ENCODE results near the gene FLNA. TPM values are rescaled to one million over a fixed set of nuclear protein-coding genes. Genes with fewer than 3 reads are reported as not detected.
"Not testable (repeated sequence)": the region's sequence is repeated elsewhere in the genome, so short reads cannot be mapped to it uniquely, and the experiment has no call there.

Gene FLNA
- total RNA-seq, 2 experiments from 2014 or later: 1,044 to 1,051 TPM

DNA sequence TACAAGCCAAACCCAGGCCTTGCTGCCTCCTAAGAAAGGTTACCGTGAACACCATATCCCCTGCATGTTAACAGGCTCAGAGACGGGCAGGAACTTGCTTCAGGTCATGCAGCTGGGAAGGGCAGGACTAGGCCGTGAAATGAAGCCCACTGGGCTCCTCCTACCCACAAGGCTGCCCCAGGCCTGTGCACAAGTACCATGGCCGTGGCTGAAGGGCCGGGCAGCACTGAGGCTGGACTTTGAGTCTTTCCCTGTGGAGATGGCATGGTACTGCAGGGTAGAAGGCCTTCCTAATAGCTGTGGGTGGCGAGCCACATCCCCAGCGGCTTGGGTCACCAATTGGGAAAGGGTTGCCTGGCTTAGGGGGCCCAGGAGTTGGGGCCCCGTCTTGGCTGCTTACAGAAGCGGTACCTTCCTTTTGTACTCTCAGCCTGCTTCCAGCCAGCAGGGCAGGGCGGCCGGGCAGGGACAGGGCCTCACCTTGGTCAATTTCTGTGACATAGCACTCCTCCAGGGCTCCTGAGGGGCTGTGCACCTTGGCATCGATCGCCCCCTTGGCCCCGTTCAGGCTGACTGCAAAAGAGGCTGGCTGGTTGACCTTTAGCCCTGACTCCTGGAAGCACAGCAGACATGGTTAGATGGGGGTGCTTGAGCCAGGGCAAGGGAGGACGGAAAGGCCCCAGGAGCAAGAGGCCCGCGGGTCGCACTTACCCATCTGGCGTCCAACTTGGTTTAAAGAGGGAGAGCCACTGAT, 23.8 kb downstream of the FLNA start:
- CTCF ChIA-PET: no interaction called here
- POLR2A ChIA-PET: no interaction called here

DNA sequence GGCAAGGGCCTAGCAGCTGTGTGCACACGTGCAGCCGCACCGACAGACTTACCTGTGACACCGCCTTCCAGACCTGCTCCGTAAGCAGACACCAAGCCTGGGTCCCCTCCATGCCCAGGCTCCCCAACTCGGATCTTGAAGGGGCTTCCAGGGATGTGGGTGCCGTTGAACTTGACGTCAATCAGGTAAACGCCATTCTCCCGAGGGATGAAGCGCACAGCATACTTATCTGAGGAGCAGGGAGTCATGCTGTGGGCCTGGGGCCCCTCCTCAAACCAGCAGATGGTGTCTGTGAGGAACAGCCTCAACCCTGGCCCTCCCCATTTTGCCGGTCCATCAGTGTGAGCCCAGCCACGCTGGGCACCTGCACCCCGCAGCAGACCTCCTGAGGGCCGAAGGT, 24.5 kb downstream of the FLNA start:
- ChIA-PET CTCF (no interaction called here), POLR2A (interaction anchor here (0.9 kb wide), 1 partner anchor 21 kb away, joined by 3 read pairs; no protein-coding TSS in a partner anchor)

DNA sequence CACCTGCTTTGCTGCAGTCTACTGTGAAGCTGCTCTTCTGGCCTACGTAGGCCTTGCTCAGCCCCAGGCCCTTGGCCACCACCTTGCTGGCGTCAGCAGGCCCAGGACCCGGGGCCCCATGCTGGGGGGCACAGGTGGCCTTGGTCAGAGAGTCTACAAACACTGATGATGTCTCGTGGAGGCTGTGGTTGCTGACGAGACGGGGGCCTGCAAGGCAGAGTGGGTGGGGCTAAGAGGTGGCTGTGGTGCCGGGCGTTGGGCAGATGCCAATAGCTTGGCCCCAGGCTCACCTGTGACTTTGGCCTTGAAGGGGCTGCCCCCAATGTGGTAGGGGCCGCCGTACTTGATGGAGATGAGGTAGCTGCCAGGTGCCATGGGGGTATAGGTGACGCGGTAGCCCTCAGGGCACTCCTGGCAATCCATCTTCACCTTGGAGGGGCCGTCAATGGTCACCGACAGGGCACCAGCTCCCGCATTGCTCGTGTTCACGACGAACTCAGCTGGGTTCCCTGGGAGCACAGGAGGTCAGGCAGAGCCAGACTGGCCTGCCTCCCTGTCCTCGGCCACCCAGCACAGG, 25.0 kb downstream of the FLNA start:
- POLR2A ChIA-PET: interaction anchor here (0.9 to 1.0 kb wide), 2 partner anchors 12 to 22 kb away, joined by 3 read pairs; no protein-coding TSS in a partner anchor

DNA sequence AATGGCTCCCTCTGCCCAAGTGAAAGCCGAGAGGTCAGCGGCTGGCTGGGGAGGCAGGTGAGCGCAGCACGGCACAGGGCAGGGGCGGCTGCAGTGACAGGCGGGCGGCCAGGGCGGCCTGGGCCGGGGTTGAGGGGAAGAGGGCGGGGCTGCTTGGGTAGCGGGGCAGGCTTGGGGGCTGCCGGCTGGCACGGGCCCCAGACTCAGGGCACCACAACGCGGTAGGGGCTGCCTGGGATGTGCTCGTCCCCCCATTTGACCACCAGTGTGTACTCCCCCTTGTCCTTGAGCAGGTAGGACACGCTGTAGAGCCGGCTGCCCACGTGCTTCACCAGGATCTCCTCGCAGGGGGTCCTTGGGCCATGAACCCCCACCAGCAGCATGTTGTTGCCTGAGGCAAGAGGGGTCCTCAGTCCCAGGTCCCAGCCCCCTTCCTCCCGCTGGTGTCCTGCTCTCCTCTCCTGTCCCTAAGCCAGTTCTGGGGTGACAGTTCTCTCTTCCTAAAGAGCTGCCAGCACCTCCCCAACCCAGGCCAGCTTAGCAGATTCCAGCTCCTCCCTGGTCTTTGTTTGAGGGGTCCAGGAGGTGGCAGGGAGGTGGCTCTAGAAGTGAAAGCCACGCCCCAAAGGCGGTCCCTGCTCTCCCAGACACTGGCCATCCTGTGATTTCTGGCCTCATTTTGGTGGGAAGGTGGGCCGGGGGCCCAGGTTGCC, 25.6 kb downstream of the FLNA start:
- POLR2A ChIA-PET: interaction anchor here (0.9 to 1.0 kb wide), 2 partner anchors 13 to 22 kb away, joined by 3 read pairs; no protein-coding TSS in a partner anchor
- CTCF ChIA-PET: no interaction called here

More for the DNA sequence above, 25.0 kb downstream of the FLNA start:
- CTCF ChIA-PET: no interaction called here

DNA sequence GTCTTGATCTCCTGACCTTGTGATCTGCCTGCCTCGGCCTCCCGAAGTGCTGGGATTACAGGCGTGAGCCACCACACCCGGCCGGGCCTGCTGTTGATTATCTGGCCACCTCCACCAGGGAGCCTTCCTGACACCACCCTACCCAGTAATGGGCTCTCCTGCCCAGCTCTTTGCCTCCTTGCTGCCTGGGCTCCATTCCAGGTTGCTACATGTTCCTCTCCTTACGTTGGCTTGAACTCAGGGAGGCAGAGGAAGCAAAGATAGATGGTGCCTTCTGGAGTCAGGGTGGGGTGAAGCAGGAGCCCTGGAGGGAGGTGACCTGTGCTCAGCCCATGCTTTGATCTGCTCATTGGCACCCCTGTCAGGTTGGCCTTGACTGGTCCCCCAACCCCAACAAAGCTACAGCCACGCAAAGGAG, 26.3 kb downstream of the FLNA start:
- ChIA-PET POLR2A (interaction anchor here (0.7 kb wide), 1 partner anchor 34 kb away, joined by 4 read pairs; no protein-coding TSS in a partner anchor), CTCF (no interaction called here)

DNA sequence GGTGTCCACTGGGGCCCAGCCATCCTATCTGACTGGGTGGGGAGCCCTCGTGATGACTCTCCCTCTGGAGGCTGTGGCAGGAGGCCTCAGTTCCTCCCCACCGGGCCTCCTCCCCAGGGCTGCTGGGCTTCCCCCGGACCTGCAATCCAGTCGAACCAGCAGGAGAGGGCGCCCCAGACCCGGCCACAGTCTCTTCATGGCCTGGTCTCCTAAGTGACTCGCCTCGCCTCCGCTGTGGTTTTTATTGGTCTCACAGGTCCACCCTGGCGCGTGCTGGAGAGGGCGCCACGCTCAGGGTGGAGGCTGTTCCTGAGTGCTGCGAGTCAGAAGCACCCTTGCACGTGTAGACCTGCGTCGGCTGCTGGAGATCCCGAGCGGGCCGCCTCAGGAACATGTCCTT, 30.8 kb downstream of the FLNA start:
- CTCF ChIA-PET, POLR2A ChIA-PET: not testable (repeated sequence)

DNA sequence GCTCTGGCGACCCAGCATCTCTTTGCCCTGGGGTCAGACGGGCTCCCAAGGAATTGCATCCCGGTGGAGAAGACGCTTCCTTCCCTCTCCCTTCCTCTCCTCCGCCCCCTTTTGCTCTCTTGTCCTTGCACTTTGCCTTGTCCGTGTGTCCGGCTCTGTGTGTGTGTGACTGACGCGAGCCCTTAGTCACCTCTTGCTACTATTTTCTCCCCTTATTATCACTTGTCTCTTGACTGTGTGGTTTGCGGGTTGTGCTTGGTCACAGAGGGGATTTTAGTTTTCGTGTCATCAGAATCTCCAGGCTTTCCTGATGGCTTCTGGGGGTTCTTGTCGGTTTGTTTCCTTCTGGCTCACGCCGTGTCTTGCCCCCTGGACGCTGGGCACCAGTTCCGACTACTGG, 31.4 kb downstream of the FLNA start:
- POLR2A ChIA-PET, CTCF ChIA-PET: not testable (repeated sequence)

DNA sequence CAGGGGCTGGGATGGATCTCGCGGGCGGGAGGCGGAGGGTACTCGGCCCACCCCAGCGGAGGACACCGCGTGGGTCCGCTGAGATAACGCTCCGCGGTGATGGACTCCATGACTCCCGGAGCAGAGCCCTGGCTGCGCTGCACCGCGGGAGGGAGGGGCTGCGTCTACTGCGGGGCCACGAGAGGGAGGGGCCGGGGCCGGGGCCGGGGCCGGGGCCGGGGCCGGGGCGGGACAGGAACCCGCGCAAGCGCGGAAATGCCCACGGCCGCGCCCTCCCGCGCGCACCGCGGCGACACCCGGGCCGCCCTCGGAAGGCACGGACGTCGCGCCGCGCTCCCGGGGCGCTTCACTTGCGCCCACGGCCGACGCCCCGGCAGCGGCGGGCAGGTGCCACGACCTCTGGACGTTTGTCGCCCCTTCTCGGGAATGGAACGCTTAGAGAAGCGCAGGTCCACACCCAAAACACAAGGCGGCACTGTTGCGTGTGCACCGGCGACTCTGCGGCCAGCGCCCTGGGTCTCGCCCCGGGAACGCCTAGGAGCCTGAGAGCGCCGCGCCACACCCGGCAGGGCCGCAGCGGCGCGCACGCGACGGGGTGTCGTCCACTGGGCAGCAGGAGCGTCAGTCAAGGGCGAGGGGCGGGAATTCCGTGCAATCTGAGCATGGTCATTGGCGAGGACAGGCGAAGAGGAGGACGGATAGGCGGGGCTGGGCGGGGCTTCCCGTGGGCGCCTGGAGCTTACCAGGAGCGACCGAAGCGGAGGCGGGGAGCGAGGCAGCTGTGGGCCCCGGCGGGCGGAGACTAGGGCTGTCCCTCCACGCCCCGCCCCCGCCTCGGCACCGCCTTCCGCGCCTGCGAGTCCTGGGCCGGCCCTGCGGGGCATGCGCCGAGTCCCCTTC, 32.8 kb downstream of the FLNA start:
- CTCF ChIA-PET, POLR2A ChIA-PET: not testable (repeated sequence)

DNA sequence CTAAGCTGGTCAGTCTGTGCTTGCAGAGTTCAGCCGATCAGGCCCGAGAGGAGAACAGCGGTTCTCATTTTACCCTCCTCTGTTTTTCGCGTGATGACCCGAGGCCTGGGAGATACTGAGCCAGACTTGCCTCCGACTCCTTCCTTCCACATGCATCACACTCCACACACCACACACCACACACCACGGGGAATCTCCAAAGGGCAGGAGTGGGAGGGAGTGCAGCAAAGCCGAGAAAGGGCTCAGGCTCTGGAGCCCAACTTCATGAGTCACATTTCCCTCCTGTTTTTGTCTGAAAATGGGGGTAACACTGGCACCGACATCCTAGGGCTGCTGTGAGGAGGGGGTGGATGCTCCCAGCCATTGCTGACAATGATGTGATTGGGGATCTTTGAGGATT, 39.9 kb downstream of the FLNA start:
- POLR2A ChIA-PET: no interaction called here
- CTCF ChIA-PET: no interaction called here

DNA sequence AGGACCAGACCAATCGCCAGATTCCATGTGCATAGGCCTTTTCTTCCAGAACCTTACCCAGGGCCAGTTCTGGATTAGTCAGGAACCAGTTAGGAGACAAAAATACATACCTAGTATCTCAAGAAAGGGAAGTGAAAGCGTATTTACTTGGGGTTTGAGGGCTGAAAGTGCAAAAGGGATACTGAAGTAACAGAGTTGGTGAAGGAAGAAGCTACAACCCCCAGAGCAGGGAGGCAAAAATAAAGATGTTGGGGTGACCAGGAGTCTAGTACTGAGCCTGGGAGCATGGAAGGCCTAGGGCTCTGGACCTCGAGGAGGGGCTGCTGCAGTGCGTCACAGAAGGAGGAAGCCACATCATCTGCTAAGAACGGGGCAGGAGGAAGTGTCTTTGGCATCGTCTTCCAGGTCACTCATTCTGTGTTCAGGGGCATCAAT, 40.6 kb downstream of the FLNA start:
- CTCF ChIA-PET: no interaction called here
- POLR2A ChIA-PET: no interaction called here

DNA sequence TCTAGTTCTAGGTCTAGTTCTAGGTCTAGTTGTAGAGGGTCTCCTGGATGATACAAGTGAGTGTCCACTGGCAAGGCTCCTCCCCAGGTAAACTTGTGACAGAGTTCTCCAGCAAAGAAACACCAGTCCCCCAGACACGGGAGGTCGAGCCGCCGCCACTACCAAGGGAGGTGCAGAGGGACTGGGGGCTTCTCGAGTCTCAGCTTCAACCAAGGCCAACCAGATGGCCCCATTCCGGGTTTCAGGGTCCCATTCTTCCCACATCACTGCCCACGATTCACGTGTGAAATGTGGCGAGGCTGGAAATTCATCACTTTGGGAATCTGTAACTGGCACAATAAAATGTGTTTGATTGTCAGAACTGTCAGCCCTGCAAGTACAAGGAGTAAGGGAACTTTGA, 41.3 kb downstream of the FLNA start:
- POLR2A ChIA-PET: no interaction called here
- CTCF ChIA-PET: no interaction called here

DNA sequence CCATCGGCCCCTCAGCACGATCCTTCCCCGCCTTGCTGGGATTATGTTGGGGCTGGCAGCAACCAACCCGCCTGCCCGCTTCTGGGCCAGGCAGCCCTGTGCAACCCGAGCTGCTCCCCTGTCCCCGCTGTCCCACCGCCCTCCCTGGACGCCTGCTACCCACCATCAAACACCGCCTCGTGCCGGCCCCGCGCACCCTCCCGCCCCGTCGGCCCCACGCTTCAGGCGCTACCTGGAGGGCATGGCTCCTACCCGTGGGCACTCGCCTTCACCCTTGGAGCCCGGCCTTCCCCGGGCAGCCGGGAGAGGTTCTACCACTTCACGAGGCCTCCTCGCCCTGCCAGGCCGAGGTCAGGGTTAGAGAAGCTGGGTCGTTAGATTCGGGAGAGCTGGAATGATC, 41.9 kb downstream of the FLNA start:
- POLR2A ChIA-PET: no interaction called here
- CTCF ChIA-PET: no interaction called here

DNA sequence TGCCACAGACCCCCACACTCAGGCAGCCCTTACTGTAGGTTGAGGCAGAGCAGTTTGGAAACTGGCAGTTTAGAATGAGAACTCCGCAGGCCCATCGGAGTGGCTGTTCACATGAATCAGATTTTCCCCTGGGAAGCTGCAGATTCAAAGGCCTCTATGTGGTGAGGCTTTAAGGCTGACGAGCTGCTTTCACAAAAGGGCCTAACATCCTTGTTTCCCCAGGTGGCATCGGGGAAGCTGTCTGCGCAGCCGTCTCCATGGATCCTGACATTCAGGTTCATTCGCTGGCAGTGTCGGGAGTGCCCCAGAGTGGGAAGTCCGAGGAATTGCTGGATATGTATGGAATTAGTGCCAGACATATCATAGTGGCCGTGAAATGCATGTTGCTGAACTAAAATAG, 45.1 kb downstream of the FLNA start:
- ChIA-PET CTCF (no interaction called here), POLR2A (no interaction called here)

DNA sequence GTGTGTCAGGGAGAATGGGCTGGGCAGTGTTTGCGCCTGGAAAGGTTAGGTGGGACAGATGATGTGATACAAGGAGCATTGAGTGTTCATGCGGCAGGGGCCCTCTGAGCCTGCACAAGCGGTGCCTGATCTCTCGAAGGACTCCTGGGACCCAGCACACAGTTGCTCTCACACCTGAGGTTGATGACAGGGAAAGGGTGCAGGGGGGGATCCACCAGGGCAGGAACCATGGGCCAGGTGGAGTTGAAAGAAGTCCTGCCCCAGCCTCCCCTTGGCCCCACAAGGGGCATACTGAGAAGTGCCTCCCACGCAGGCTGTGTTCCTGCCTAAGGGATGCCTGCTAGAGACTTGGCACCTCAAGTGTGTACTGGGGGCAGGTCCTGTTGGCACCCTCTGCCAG, 45.8 kb downstream of the FLNA start:
- CTCF ChIA-PET: no interaction called here
- POLR2A ChIA-PET: no interaction called here

DNA sequence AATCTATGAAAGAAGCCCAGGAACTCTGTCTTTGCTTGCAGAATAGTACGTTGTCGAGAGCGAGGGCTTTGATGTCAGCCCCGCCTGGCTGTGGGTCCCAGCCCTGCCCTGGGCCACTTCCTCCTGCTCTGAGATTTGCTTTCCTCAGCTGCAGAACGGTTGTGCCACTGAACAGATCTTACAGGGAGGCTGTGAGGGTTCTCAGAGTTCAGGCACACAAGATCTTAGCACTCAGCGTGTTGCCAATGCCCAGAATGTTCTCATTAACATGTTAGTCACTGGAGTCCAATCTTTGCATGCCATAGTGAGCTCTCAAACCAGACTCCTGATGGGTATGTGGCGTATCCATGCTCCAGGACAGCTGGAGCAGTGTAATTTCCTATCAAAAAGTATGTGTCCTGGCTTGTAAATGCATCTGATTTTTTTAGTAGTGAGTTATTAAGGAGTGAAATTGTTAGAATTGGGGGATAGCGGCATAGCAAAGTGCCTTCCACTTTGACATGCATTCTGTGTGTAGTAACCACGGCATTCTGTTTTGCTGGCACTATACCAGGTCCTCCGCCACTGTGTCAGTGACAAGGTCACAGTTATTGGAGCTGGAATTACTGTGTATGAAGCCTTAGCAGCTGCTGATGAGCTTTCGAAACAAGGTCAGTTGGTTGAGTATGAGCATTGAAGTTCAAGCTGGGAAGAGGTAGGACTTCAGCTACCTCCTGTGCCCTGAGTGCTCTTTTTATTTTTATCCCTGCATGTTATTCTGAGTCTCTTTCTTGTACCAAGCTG, 47.2 kb downstream of the FLNA start:
- POLR2A ChIA-PET: no interaction called here

DNA sequence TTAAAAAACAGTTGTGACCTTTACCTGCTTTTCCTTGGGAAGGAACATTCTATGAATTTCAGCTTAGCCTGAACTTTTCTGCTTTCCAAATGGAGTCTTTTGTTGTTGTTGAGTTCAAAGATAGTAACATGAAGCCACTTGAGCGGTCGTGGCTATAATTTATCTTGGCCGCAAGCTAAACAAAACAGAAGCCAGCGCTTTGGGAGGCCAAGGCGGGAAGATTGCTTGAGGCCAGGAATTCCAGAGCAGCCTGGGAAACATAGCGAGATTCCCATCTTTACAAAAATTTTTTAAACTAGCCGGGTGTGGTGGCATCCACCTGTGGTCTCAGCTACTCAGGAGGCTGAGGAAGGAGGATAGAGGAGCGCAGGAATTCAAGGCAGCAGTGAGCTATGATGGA, 48.9 kb downstream of the FLNA start:
- CTCF ChIA-PET: no interaction called here

More for the DNA sequence above, 47.2 kb downstream of the FLNA start:
- CTCF ChIA-PET: interaction anchor here (0.9 kb wide), 1 partner anchor 16 kb away, joined by 3 read pairs; no protein-coding TSS in a partner anchor

DNA sequence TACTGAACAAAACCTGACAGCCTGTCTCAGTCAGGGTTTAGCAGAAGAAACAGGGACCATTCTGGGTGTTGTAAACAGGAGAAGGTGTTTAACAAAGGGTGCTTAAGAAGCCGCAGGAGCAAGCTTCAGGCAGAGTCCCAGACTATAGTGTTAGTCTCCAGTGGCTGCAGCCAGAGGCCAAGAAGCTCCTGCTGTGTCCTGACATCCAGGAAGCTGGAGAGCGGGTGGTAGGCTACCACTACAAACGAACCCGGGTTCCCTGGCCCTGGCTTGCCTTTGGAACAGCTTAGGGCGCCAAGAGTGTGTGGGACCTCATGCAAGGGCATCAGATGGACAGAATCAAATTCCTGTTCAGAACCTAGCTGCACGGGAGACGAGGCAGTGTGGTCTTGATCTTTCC, 50.9 kb downstream of the FLNA start:
- CTCF ChIA-PET: no interaction called here

More for the DNA sequence above, 48.9 kb downstream of the FLNA start:
- POLR2A ChIA-PET: no interaction called here

DNA sequence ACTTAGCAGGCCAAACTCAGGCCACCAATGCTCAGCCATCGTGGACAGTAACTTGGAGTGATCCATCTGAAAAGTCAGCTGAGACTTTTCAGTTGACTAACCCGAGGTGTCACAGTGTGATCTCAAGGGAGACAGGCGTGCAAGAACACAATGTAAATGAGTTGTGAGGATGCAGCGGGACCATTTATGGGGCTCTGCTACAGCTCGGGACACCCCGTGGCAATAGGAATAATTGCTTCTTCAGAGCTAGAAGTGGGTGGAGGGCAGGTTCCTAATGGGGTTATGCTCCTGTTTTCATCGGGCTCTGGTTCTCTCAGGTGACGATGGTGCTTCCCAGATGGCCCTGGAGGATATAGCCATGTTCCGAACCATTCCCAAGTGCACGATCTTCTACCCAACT, 51.5 kb downstream of the FLNA start:
- CTCF ChIA-PET: no interaction called here

More for the DNA sequence above, 50.9 kb downstream of the FLNA start:
- POLR2A ChIA-PET: no interaction called here

DNA sequence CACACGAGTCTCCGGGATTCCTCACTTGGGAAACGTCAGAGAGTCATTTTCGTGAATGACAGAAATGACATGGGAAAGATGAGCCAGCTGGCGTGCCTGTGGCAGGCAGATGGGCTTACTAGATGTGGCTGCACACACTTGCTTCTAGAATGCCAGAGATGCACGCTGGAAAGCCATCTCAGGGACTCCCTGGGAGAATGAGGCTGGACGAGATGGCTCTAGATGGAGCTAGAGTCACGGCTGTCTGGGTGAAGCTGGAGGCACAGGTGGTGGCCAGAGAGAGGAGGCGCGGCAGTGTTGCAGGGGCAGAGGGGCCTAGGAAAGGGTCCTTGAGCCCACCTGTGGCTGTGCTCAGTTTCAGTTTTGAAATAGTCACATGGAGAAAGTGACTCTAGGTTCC, 52.8 kb downstream of the FLNA start:
- ChIA-PET POLR2A (no interaction called here), CTCF (no interaction called here)

More for the DNA sequence above, 51.5 kb downstream of the FLNA start:
- POLR2A ChIA-PET: no interaction called here
